ENCODE measurements around the gene MDFI.

MDFI gene

DNA sequence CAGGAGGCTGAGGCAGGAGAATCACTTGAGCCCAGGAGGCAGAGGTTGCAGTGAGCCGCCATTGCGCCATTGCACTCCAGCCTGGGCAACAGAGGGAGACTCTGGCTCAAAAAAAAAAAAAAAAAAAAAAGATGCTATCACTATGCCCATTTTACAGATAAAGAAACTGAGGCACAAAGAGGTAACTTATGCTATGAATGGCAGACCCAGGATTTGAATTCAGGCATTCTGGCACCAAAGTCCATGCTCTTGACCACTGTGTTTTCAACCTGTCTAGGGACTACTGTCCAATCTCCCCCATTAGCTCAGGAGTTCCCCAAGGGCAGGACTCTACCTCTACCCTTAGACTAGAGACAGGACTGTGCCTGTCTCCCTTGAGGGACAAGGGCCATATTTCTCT, 9.1 kb upstream of the MDFI start:
- no peak for DNase-seq (ENCODE audit: low read depth)
- no peak overlapping the region for H3K4me3 ChIP-seq (ENCODE audit: low read depth, low read length)
- no peak for TF ChIP-seq CTCF (IDR thresholded peaks at IDR 0.05; ENCODE audit: insufficient read depth, low read depth, low read length, missing control alignments)

DNA sequence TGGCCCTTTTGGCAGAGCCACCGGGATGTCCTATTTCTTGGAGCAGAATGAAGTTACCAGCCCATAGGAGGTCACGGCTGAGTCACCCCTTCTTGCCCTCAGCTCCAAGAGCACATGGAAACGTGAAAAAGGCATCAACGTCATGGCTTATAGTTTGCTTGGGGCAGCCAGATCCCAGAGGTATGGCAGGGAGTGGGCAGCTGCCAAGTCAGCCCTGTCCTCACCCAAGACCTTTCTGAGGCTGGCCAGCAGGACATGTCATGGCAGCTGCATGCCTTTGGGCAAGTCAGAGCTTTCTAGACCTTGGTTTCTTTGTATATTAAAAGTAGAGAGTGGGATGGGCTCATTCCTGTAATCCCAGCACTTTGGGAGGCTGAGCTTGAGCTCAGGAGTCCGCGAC, 8.2 kb upstream of the MDFI start:
- TF ChIP-seq CTCF (IDR thresholded peaks at IDR 0.05; ENCODE audit: insufficient read depth, low read depth, low read length, missing control alignments): no peak
- DNase-seq (ENCODE audit: low read depth): no peak
- H3K4me3 ChIP-seq (ENCODE audit: low read depth, low read length): no peak overlapping the region

GRCh38 chr6:41630946-41631345, 7.3 kb upstream of the MDFI start:
- DNase-seq (ENCODE audit: low read depth): no peak
- no peak for TF ChIP-seq CTCF (IDR thresholded peaks at IDR 0.05; ENCODE audit: insufficient read depth, low read depth, low read length, missing control alignments)

GRCh38 chr6:41633056-41633634, 5.1 kb upstream of the MDFI start:
- no peak for TF ChIP-seq CTCF (IDR thresholded peaks at IDR 0.05; ENCODE audit: insufficient read depth, low read depth, low read length, missing control alignments)
- DNase-seq (ENCODE audit: low read depth): no peak
- H3K4me3 ChIP-seq (ENCODE audit: low read depth, low read length): no peak overlapping the region

More at GRCh38 chr6:41630946-41631345, 7.3 kb upstream of the MDFI start:
- H3K4me3 ChIP-seq (ENCODE audit: low read depth, low read length): no peak overlapping the region

DNA sequence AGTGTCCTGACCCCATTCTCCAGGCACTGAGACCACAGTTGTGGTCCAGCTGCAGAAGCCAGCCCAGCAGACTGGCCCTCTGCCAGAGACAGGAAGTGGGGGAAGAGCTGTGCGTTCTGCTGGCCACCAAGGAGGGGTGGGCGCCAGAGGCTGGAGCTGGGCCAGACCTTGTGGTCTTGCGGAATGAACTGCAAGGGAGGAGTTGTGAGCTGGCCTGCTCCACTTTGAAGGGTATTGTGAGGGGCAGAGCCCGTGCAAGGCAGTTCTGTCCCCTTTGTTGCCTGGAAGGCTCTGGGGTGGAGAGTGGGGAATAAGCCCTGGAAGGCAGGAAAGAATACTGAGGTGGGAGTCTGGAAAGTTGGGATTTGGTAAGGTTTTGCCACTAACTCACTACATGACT, 3.6 kb upstream of the MDFI start:
- no peak overlapping the region for H3K4me3 ChIP-seq (ENCODE audit: low read depth, low read length)
- no peak for TF ChIP-seq CTCF (IDR thresholded peaks at IDR 0.05; ENCODE audit: insufficient read depth, low read depth, low read length, missing control alignments)
- DNase-seq (ENCODE audit: low read depth): no peak

- H3K4me3 ChIP-seq (ENCODE audit: low read depth, low read length): no peak overlapping the region
- no peak for TF ChIP-seq CTCF (IDR thresholded peaks at IDR 0.05; ENCODE audit: insufficient read depth, low read depth, low read length, missing control alignments)
- DNase-seq (ENCODE audit: low read depth): no peak
These were observed 2.9 kb upstream of the MDFI start for GRCh38 chr6:41635365-41635764.

DNA sequence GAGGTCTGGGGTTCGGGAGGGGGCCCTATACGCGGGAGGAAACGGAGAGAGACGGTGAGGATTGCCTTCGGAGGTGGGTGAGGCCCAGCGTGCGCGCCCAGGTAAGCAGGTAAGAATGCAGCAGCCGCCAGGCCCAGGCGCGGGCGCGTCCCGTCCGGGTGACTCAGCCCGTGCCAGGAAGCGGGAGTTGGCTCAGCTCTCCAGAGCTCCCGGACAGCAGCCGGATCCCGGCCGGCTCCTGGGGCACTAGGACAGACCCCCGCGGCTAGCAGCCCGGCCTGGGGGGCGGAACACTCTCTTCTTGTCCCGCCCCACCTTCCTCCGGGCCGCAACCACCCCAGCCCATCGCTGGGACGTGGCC, 1.5 kb upstream of the MDFI start:
- no peak overlapping the region for H3K4me3 ChIP-seq (ENCODE audit: low read depth, low read length)
- no peak for TF ChIP-seq CTCF (IDR thresholded peaks at IDR 0.05; ENCODE audit: insufficient read depth, low read depth, low read length, missing control alignments)
- no peak for DNase-seq (ENCODE audit: low read depth)

Measured in GM12865 (cell line).